Activated naive CD4-positive, alpha-beta T cell treated with anti-CD3 and anti-CD28 coated beads, Interleukin-2, amount 10 ng/mL, durations not matched to agents 7 days and 5 days (primary cell): ENCODE results near the gene DNAH2.

Source experiments
- CTCF ChIA-PET: fragments of 350-600 bp; sonication (Branson Sonifier 250); formaldehyde crosslinking; loops from one replicate; lab custom pipeline; 2021; ENCODE audit warnings: antibody characterized with exemption; lab: Charles Lee
- DNase-seq: peaks from one replicate; pipeline ENCODE4 v3.0.0-alpha.2; 2020
- H3K27ac Mint-ChIP-seq: one replicate; pipeline ENCODE4 v1.8.0; 2021; ENCODE audit warnings: mild to moderate bottlenecking, moderate library complexity, mixed read lengths
- H3K27me3 Mint-ChIP-seq: one replicate; pipeline ENCODE4 v1.8.0; 2021; ENCODE audit warnings: mild to moderate bottlenecking, mixed read lengths
- H3K36me3 Mint-ChIP-seq: one replicate; pipeline ENCODE4 v1.8.0; 2021; ENCODE audit warnings: mixed read lengths
- H3K4me1 Mint-ChIP-seq: one replicate; pipeline ENCODE4 v1.8.0; 2021; ENCODE audit warnings: mixed read lengths
- H3K4me3 Mint-ChIP-seq: one replicate; pipeline ENCODE4 v1.8.0; 2021; ENCODE audit warnings: mild to moderate bottlenecking, moderate library complexity, mixed read lengths
- H3K9me3 Mint-ChIP-seq: one replicate; pipeline ENCODE4 v1.8.0; 2021; ENCODE audit warnings: mixed read lengths

DNAH2 gene

DNA sequence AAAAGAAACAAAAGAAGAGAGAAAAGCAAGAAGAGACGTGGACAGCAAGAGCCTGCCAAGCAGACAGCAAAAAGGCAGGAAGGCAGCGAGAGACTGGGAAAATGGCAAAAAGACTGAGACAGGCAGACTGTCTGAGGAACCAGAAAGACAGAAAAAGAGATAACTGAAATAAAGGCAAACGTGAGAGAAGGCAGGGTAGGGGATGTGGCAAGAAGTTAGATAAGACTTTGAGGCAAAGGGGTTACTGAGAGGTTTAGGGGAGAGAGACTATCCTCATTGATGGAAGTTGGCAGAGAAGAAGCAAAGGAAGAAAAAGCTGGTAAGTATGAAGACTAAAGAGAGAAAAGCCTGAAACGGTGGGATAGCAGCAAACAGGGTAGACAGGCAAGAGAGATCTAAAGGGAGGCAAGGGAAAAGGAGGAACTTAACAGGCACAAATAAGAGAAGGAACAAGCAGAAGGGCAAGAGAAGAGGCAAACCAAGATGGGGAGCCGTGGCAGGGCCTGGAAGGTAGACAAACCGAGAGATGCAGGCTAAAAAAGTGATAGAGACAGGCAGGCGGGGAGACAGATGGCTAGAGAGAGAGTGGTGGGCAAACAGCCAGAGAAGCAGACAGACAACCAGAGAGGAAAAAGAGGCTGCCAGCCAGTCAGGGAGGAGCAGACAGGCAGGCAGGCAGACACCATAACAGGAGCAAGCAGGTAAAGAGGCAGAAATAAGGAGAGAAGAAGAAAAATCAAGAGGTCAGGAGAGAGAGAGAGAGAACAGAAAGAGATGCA lies 163.9 kb downstream of the DNAH2 start:
- CTCF ChIA-PET, result no interaction called here
- Mint-ChIP-seq H3K27me3 (no peaks in the 10 kb centered on the region), H3K36me3 (peaks cover 7% of the 10 kb centered on the region), H3K4me3 (no peak overlapping the region), H3K27ac (no peak overlapping the region), H3K4me1 (peaks cover 5% of the 10 kb centered on the region), H3K9me3 (no peaks in the 10 kb centered on the region)
- DNase-seq, result no peak

DNA sequence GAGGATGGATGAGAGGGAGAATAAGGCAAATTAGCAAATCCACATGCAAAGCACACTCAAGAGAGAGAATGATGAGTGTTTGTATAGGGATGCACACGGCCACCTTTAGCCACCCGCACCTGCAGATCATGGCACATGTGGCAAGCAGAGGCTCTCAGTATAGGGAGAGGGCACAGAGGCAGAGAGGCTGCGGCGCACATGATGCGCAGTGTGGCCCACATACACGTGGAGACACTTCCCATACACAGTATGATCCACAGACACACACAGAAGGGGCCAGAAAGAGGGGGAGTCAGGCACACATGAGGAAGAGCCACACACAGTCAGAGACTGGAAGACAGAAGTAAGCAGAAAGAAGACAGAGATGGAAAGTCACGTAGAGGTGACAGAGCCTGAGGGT lies 164.5 kb downstream of the DNAH2 start:
- DNase-seq, result no peak
- Mint-ChIP-seq H3K27ac (no peak overlapping the region), H3K27me3 (no peaks in the 10 kb centered on the region), H3K36me3 (peaks cover 8% of the 10 kb centered on the region), H3K4me1 (peaks cover 8% of the 10 kb centered on the region), H3K4me3 (no peak overlapping the region), H3K9me3 (no peaks in the 10 kb centered on the region)
- CTCF ChIA-PET, result interaction anchor here (1.2 to 2.2 kb wide), 2 partner anchors 13 to 19 kb away, joined by 3 to 9 read pairs; no protein-coding TSS in a partner anchor

DNA sequence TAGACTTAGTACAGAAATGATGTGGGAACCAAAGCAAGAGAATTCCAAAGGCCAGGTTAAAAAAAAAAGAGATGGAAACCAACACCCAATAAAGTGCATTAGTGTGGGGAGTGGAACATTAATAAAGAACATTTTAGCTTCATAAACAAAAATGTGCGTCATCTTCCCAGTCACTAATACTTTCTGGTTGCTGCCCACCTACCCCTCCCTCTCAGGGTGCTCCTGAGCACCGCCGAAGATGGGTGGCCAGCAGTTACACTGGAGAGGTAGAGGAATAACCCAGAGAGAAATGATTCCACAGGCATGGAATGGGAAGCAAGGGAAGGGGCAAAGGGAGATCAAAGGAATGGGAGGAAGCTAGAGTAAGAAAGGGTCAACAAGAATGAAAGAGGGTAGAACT lies 165.1 kb downstream of the DNAH2 start:
- Mint-ChIP-seq H3K4me1 (peaks cover 8% of the 10 kb centered on the region), H3K4me3 (no peak overlapping the region), H3K27ac (no peak overlapping the region), H3K27me3 (no peaks in the 10 kb centered on the region), H3K9me3 (no peaks in the 10 kb centered on the region), H3K36me3 (peaks cover 6% of the 10 kb centered on the region)
- CTCF ChIA-PET, result interaction anchor here (0.9 to 2.2 kb wide), 4 partner anchors 13 to 19 kb away, joined by 3 to 9 read pairs (median 4); no protein-coding TSS in a partner anchor
- no peak for DNase-seq
